Retinal pigment epithelial cell (primary cell): Measurements from ENCODE around the gene CTTN.

Experiments used
- DNase-seq: peaks from one replicate; pipeline ENCODE4 v3.0.0-alpha.2; 2010; ENCODE audit warnings: low read depth
- H3K4me3 ChIP-seq: 2 replicates; pipeline ENCODE4 v1.5.1; 2011; ENCODE audit warnings: mild to moderate bottlenecking, low read length, control low read depth, moderate library complexity
- CTCF ChIP-seq: conservative IDR thresholded peaks from 2 replicates; pipeline ENCODE4 v1.5.1; 2011; ENCODE audit warnings: low read depth, low read length, control low read depth, inconsistent platforms

CTTN gene

GRCh38 chr11:70455354-70455753 lies 57.0 kb downstream of the CTTN start:
- H3K4me3 ChIP-seq, result no peak overlapping the region
- no peak for TF ChIP-seq CTCF
- DNase-seq, result no peak

- H3K4me3 ChIP-seq, result no peak overlapping the region
- TF ChIP-seq CTCF, result no peak
- DNase-seq, result no peak
Measured at GRCh38 chr11:70456921-70457532, 58.7 kb downstream of the CTTN start.

- no peak for TF ChIP-seq CTCF
- DNase-seq, result no peak
- no peak overlapping the region for H3K4me3 ChIP-seq
Measured at GRCh38 chr11:70458736-70459135, 60.4 kb downstream of the CTTN start.

- TF ChIP-seq CTCF, result no peak
- H3K4me3 ChIP-seq, result no peak overlapping the region
- no peak for DNase-seq
Measured at GRCh38 chr11:70460111-70460510, 61.8 kb downstream of the CTTN start.

GRCh38 chr11:70460964-70461363 lies 62.6 kb downstream of the CTTN start:
- TF ChIP-seq CTCF, result no peak

GRCh38 chr11:70462818-70463477 lies 64.6 kb downstream of the CTTN start:
- no peak overlapping the region for H3K4me3 ChIP-seq
- DNase-seq, result no peak
- no peak for TF ChIP-seq CTCF

More at GRCh38 chr11:70460964-70461363, 62.6 kb downstream of the CTTN start:
- DNase-seq, result no peak
- H3K4me3 ChIP-seq, result no peak overlapping the region
